Endothelial cell (in vitro differentiated cells): ENCODE measurements around the gene MGAT5. TPM values are rescaled to one million over a fixed set of nuclear protein-coding genes. Genes with fewer than 3 reads are reported as not detected.
A peak's percentile ranks its signal among the peaks of the same experiment; 100 is the strongest.

Experiments
- DNase-seq: peaks from one replicate; pipeline ENCODE4 v3.0.0; 2021; ENCODE audit warnings: low spot score
- H3K27ac Mint-ChIP-seq: one replicate; pipeline ENCODE4 v1.8.0; 2021; ENCODE audit warnings: mixed read lengths, inconsistent platforms; ENCODE audit not compliant: unreplicated experiment
- H3K27me3 Mint-ChIP-seq: one replicate; pipeline ENCODE4 v1.8.0; 2021; ENCODE audit warnings: mild to moderate bottlenecking, moderate library complexity, mixed read lengths, inconsistent platforms; ENCODE audit not compliant: unreplicated experiment
- H3K36me3 Mint-ChIP-seq: one replicate; pipeline ENCODE4 v1.8.0; 2021; ENCODE audit warnings: mild to moderate bottlenecking, low read depth, mixed read lengths, inconsistent platforms; ENCODE audit not compliant: unreplicated experiment
- H3K4me1 Mint-ChIP-seq: one replicate; pipeline ENCODE4 v1.8.0; 2021; ENCODE audit warnings: mild to moderate bottlenecking, mixed read lengths, inconsistent platforms; ENCODE audit not compliant: unreplicated experiment
- H3K4me3 Mint-ChIP-seq: one replicate; pipeline ENCODE4 v1.8.0; 2021; ENCODE audit warnings: mild to moderate bottlenecking, mixed read lengths, inconsistent platforms; ENCODE audit not compliant: unreplicated experiment
- H3K9me3 Mint-ChIP-seq: one replicate; pipeline ENCODE4 v1.8.0; 2021; ENCODE audit warnings: mixed read lengths, inconsistent platforms; ENCODE audit not compliant: unreplicated experiment
- CTCF ChIP-seq: fragments of 200-600 bp; sonication (generic); IDR thresholded peaks from one replicate; pipeline ENCODE4 v1.5.0; 2021; ENCODE audit warnings: antibody characterized with exemption; ENCODE audit not compliant: unreplicated experiment
- total RNA-seq: library from RNA; stranded (reverse); fragmentation: NEBNext Ultra II Directional; extraction: Animal tissue kit (Norgen Biotek cat#: 25700); gene quantifications from one replicate; pipeline ENCODE4 v1.2.1, GENCODE V29; 2021; ENCODE audit not compliant: unreplicated experiment

Gene MGAT5
- total RNA-seq, 1 donor from 2014 or later = 124 TPM

GRCh38 chr2:134304394-134305108, 50.7 kb downstream of the MGAT5 start:
- Mint-ChIP-seq H3K4me3 (no peak overlapping the region), H3K36me3 (peaks cover 4% of the 10 kb centered on the region), H3K4me1 (peaks cover 34% of the 10 kb centered on the region), H3K27ac (no peak overlapping the region), H3K27me3 (no peaks in the 10 kb centered on the region), H3K9me3 (no peaks in the 10 kb centered on the region)
- no peak for DNase-seq
- TF ChIP-seq CTCF = no peak

DNA sequence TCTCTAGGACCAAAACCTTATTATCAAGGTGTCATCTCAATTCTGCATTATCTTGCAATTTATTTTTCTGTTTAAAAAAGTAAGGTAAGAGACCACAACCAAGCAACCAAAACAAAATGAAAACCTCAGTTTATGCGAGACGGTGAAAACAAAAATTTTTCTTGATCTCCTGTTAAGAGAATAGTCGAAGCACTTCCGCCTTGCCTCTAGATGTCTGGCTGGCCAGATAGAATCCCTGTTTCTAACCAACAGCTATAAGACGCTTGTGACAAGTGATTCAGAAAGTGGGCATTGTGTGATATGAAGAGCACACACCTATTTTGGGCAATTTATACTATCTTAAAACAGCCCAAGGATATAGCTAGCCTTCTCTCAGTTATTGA, 51.2 kb downstream of the MGAT5 start:
- TF ChIP-seq CTCF = no peak
- no peaks in the 10 kb centered on the region for H3K9me3 Mint-ChIP-seq

GRCh38 chr2:134306521-134306920, 52.6 kb downstream of the MGAT5 start:
- no peak for TF ChIP-seq CTCF
- Mint-ChIP-seq H3K36me3 (no peaks in the 10 kb centered on the region), H3K27me3 (no peaks in the 10 kb centered on the region), H3K4me1 (peaks cover 42% of the 10 kb centered on the region), H3K9me3 (no peaks in the 10 kb centered on the region), H3K27ac (peak overlapping the region; percentile 61), H3K4me3 (no peak overlapping the region)
- no peak for DNase-seq

More for the DNA sequence above, 51.2 kb downstream of the MGAT5 start:
- no peak overlapping the region for H3K27ac Mint-ChIP-seq
- DNase-seq = no peak
- no peaks in the 10 kb centered on the region for H3K36me3 Mint-ChIP-seq
- H3K27me3 Mint-ChIP-seq = no peaks in the 10 kb centered on the region
- peaks cover 31% of the 10 kb centered on the region for H3K4me1 Mint-ChIP-seq
- no peak overlapping the region for H3K4me3 Mint-ChIP-seq

DNA sequence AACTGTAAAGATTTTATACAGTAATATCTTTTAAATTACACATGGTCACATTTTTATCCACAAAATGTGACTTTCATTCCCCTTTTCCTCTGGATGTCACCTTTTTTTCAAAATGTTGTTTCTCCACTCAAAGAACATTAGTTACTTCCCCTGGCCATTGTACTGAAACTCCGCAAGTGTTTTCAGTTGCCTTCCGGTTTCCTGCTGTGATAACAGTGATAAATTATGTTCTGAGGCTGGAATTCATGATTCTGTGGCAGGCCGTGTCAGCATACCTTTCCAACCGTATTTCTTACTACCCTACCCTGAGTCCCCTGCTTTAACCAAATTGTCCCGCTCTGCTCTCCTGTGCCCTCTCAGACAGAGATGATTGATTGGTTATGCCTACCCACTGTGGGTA, 53.5 kb downstream of the MGAT5 start:
- DNase-seq = no peak
- Mint-ChIP-seq H3K27me3 (no peaks in the 10 kb centered on the region), H3K36me3 (peaks cover 2% of the 10 kb centered on the region), H3K27ac (peak overlapping the region; percentile 61), H3K4me3 (no peak overlapping the region), H3K9me3 (no peaks in the 10 kb centered on the region), H3K4me1 (peaks cover 47% of the 10 kb centered on the region)
- no peak for TF ChIP-seq CTCF
